ENCODE measurements around the gene ZNF236.
A peak's percentile ranks its signal among the peaks of the same experiment; 100 is the strongest.

ZNF236 gene

GRCh38 chr18:76973520-76974266 is 151.3 kb downstream of the ZNF236 start:
- no peak for DNase-seq (ENCODE audit: low spot score)

GRCh38 chr18:76974386-76974785 is 152.0 kb downstream of the ZNF236 start:
- no peak for DNase-seq (ENCODE audit: low spot score)

GRCh38 chr18:76975577-76976110 is 153.3 kb downstream of the ZNF236 start:
- DNase-seq (ENCODE audit: low spot score), result no peak

GRCh38 chr18:76977108-76977621 is 154.8 kb downstream of the ZNF236 start:
- DNase-seq (ENCODE audit: low spot score), result no peak

GRCh38 chr18:76977684-76978232 is 155.4 kb downstream of the ZNF236 start:
- no peak for DNase-seq (ENCODE audit: low spot score)

GRCh38 chr18:76978616-76979015 is 156.3 kb downstream of the ZNF236 start:
- DNase-seq (ENCODE audit: low spot score), result no peak

GRCh38 chr18:76979111-76979751 is 156.9 kb downstream of the ZNF236 start:
- no peak for DNase-seq (ENCODE audit: low spot score)

- DNase-seq (ENCODE audit: low spot score), result no peak
Measured at GRCh38 chr18:76979906-76980305, 157.5 kb downstream of the ZNF236 start.

- no peak for DNase-seq (ENCODE audit: low spot score)
Measured at GRCh38 chr18:76980663-76981395, 158.5 kb downstream of the ZNF236 start.

- no peak for DNase-seq (ENCODE audit: low spot score)
Measured at GRCh38 chr18:76981396-76981968, 159.1 kb downstream of the ZNF236 start.

- no peak for DNase-seq (ENCODE audit: low spot score)
Measured at GRCh38 chr18:76982038-76982437, 159.7 kb downstream of the ZNF236 start.

- peak; percentile 90 for DNase-seq (ENCODE audit: low spot score)
Measured at GRCh38 chr18:76982841-76983583, 160.7 kb downstream of the ZNF236 start.

GRCh38 chr18:76983613-76984051 is 161.3 kb downstream of the ZNF236 start:
- no peak for DNase-seq (ENCODE audit: low spot score)

GRCh38 chr18:76984193-76985155 is 162.1 kb downstream of the ZNF236 start:
- no peak for DNase-seq (ENCODE audit: low spot score)

GRCh38 chr18:76985156-76985950 is 163.0 kb downstream of the ZNF236 start:
- DNase-seq (ENCODE audit: low spot score), result no peak

- no peak for DNase-seq (ENCODE audit: low spot score)
Measured at GRCh38 chr18:76985951-76986236, 163.5 kb downstream of the ZNF236 start.

- DNase-seq (ENCODE audit: low spot score), result no peak
Measured at GRCh38 chr18:76986406-76986805, 164.0 kb downstream of the ZNF236 start.

GRCh38 chr18:76988031-76988826 is 165.9 kb downstream of the ZNF236 start:
- DNase-seq (ENCODE audit: low spot score), result no peak

Data from activated CD4-positive, alpha-beta T cell treated with anti-CD3 and anti-CD28 coated beads, Interleukin-2, Interleukin-4, amounts not matched to agents 100 ng/mL and 50 ng/mL, durations not matched to agents 16 hours and 8 hours (primary cell).